SH-SY5Y (cell line): ENCODE data around the gene LAMA5.

Experiments
- GATA2 ChIP-seq: IDR thresholded peaks from 2 replicates; pipeline ENCODE4 v1.6.1; 2011; ENCODE audit warnings: mild to moderate bottlenecking, low read depth, low read length
- GATA3 ChIP-seq: IDR thresholded peaks from 2 replicates; pipeline ENCODE4 v1.6.1; 2011; ENCODE audit warnings: low read depth, mild to moderate bottlenecking, low read length, moderate library complexity

GRCh38 chr20:62347445-62347844 is 19.7 kb downstream of the LAMA5 start:
- TF ChIP-seq GATA2 (no peak), GATA3 (no peak)
